ENCODE data around the gene TNFRSF1B.
"Not testable (repeated sequence)": the region's sequence is repeated elsewhere in the genome, so short reads cannot be mapped to it uniquely, and the experiment has no call there.

Gene TNFRSF1B

GRCh38 chr1:12224092-12224491 is 57.3 kb downstream of the TNFRSF1B start:
- DNase-seq: not testable (repeated sequence)

GRCh38 chr1:12228979-12229378 is 62.2 kb downstream of the TNFRSF1B start:
- no peak for DNase-seq

GRCh38 chr1:12229386-12229834 is 62.6 kb downstream of the TNFRSF1B start:
- DNase-seq: no peak

GRCh38 chr1:12229835-12230548 is 63.2 kb downstream of the TNFRSF1B start, which contains the start of gene VPS13D:
TSS of gene VPS13D (plus strand) at chr1:12230030. CDS start at chr1:12234267, 4,237 bp downstream.
- DNase-seq: peak; percentile 28

- no peak for DNase-seq
Observed at GRCh38 chr1:12230549-12231275, 63.9 kb downstream of the TNFRSF1B start.

- no peak for DNase-seq
Observed at GRCh38 chr1:12231276-12231595, 64.4 kb downstream of the TNFRSF1B start.

- no peak for DNase-seq
Observed at GRCh38 chr1:12232221-12232620, 65.4 kb downstream of the TNFRSF1B start.

- no peak for DNase-seq
Observed at GRCh38 chr1:12244078-12244477, 77.3 kb downstream of the TNFRSF1B start.

GRCh38 chr1:12244585-12244984 is 77.8 kb downstream of the TNFRSF1B start:
- DNase-seq: no peak

- DNase-seq: no peak
Observed at GRCh38 chr1:12245116-12245515, 78.3 kb downstream of the TNFRSF1B start.

- DNase-seq: no peak
Observed at GRCh38 chr1:12245733-12246132, 78.9 kb downstream of the TNFRSF1B start.

- DNase-seq: no peak
Observed at GRCh38 chr1:12246584-12246983, 79.8 kb downstream of the TNFRSF1B start.

- DNase-seq: no peak
Observed at GRCh38 chr1:12249181-12249580, 82.4 kb downstream of the TNFRSF1B start.

- DNase-seq: no peak
Observed at GRCh38 chr1:12249748-12250147, 83.0 kb downstream of the TNFRSF1B start.

- DNase-seq: no peak
Observed at GRCh38 chr1:12251442-12251841, 84.7 kb downstream of the TNFRSF1B start.

GRCh38 chr1:12255913-12256312 is 89.1 kb downstream of the TNFRSF1B start:
- no peak for DNase-seq

- DNase-seq: no peak
Observed at GRCh38 chr1:12258272-12258671, 91.5 kb downstream of the TNFRSF1B start.
